Spleen (tissue), 11 donors: ENCODE data around the gene GPR3. TPM values are rescaled to one million over a fixed set of nuclear protein-coding genes. Genes with fewer than 3 reads are reported as not detected.
A peak's percentile ranks its signal among the peaks of the same experiment; 100 is the strongest.

Experiments
- DNase-seq: peaks from one replicate; pipeline ENCODE4 v3.0.0-alpha.2; 2020
- H3K27ac ChIP-seq, 8 donors: fragments of 200-600 bp; sonication (generic) in 7 of 8; 1 replicate in 4 of 8; 2 replicates in 4 of 8; pipeline versions ENCODE4 v1.5.0 to v1.8.0; 2016 to 2021; ENCODE audit warnings: inconsistent platforms in 4 of 8, mild to moderate bottlenecking in 4 of 8, moderate library complexity in 1 of 8
- H3K27me3 ChIP-seq, 7 donors: fragments of 200-600 bp; sonication (generic) in 6 of 7; replicated peaks in 1 of 7; 1 replicate in 4 of 7; 2 replicates in 3 of 7; pipeline versions ENCODE4 v1.5.0 to v1.8.0; 2016 to 2021; ENCODE audit warnings: inconsistent platforms in 3 of 7, mild to moderate bottlenecking in 1 of 7
- H3K36me3 ChIP-seq, 6 donors: fragments of 200-600 bp; sonication (generic) in 5 of 6; 1 replicate in 4 of 6; 2 replicates in 2 of 6; pipeline versions ENCODE4 v1.5.0 to v1.8.0; 2016 to 2021; ENCODE audit warnings: inconsistent platforms in 2 of 6
- H3K4me1 ChIP-seq, 6 donors: fragments of 200-600 bp; sonication (generic) in 5 of 6; 1 replicate in 3 of 6; 2 replicates in 3 of 6; pipeline versions ENCODE4 v1.5.0 to v1.8.0; 2016 to 2021; ENCODE audit warnings: inconsistent platforms in 3 of 6
- H3K4me3 ChIP-seq, 8 donors: fragments of 200-600 bp; sonication (generic) in 7 of 8; 1 replicate in 4 of 8; 2 replicates in 4 of 8; pipeline versions ENCODE4 v1.5.0 to v1.8.0; 2016 to 2021; ENCODE audit warnings: inconsistent platforms in 4 of 8, mild to moderate bottlenecking in 4 of 8, moderate library complexity in 2 of 8
- H3K9me3 ChIP-seq, 8 donors: fragments of 200-600 bp; sonication (generic) in 7 of 8; 1 replicate in 4 of 8; 2 replicates in 4 of 8; pipeline versions ENCODE4 v1.5.0 to v1.8.0; 2016 to 2021; ENCODE audit warnings: inconsistent platforms in 4 of 8
- CTCF ChIP-seq, 11 experiments: fragments of 200-600 bp in 7 of 11; fragments of 450-650 bp in 4 of 11; sonication (generic) in 4 of 11; IDR thresholded peaks in 8 of 11; conservative IDR thresholded peaks in 3 of 11; 1 replicate in 7 of 11; 2 replicates in 4 of 11; pipeline versions ENCODE4 v1.4.0 to v1.8.0; 2016 to 2021; ENCODE audit warnings: antibody characterized with exemption in 11 of 11, inconsistent platforms in 4 of 11, mild to moderate bottlenecking in 1 of 11
- POLR2A ChIP-seq, 3 donors: fragments of 450-650 bp; IDR thresholded peaks; one replicate each; pipeline ENCODE4 v1.5.1; 2017; ENCODE audit warnings: antibody characterized with exemption in 3 of 3, mild to moderate bottlenecking in 1 of 3
- POLR2AphosphoS5 ChIP-seq, 3 donors: sonication (generic); formaldehyde crosslinking; IDR thresholded peaks; one replicate each; pipeline ENCODE4 v1.5.1; 2017; ENCODE audit warnings: antibody characterized with exemption in 3 of 3
- WGBS, 5 donors: extraction: QIAGEN DNeasy Blood & Tissue Kit in 3 of 5; methylation state at CpG; one replicate each; pipeline versions ENCODE4 v1.1.5 to v1.1.7; 2013 to 2018; 5-methylcytosine and 5-hydroxymethylcytosine counted together
- intact Hi-C: fragments of 100-400 bp; cut with DNase I; formaldehyde crosslinking; loops from one replicate; pipeline ENCODE4 v1.15.0; 2023; ENCODE audit warnings: low total_unique reads
- polyA plus RNA-seq, 3 donors: library from polyadenylated mRNA; stranded (reverse); fragments of 200-250 nt; gene quantifications; one replicate each; pipeline ENCODE4 v1.2.1, GENCODE V29; 2013
- total RNA-seq, 7 donors: library from RNA; depleted of rRNA in 3 of 7; stranded (reverse); fragments of >200 nt in 3 of 7; fragmentation: NEBNext Ultra II Directional in 4 of 7; extraction: Animal tissue kit (Norgen Biotek cat#: 25700) in 4 of 7; gene quantifications; one replicate each; pipeline versions ENCODE4 v1.1.0 to v1.2.1, GENCODE V29; 2016 to 2021
- donor health status: healthy with polysubstance abuse.
- donor health status: DM: no; HTN: no; CAD: no; lungs with moderate emphysema.
- donor health status: DM: no; HTN: no; CAD: no.
- donor health status: Bipolar disorder and iron deficiency.
- donor health status: healthy.
- donor health status: DM: no; HTN: no; CAD: no.
- donor health status: DM: yes; HTN: yes; CAD: no.

GPR3 gene
- total and polyA plus RNA-seq, 10 donors = 0.05 to 0.40 (median 0.16) TPM; not detected in 4

DNA sequence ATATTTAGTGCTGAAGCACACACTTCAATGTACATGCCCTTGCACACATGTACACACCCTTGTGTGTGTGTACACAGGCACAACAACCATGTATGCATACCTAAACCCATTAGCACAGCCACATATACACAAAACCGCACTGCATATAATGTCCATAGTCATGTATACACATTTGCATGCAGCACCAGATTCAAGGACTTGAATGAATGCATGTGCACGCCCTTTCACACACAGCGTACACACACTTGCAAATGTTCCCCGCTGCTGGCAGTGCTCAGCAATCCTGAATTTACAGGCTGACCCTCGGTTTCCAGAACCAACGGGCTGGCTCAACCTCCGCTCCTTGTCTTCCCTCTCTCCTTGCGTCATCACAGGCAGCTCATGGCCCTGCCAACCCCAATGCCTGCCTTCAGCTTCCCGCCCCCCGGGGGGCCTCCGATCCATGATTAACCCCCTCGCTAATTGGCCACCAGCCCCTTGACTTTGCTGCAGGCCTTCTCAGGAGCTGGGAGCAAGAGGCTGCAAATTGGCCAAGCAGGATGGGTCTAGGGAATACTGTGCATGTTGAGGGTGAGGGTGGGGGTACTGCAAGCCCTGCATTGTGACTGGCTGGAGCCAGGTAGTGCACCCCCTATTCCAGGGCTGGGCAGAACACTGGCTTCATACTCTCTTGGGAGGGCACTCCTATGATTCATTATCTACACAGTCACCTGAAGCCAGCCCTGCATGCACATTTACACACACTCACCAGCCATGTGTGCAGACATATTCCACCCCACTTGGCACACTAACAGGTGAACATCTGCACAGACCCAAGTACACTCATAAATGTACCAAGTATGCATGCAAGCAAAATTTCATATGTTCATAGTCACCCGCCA, 7.9 kb downstream of the GPR3 start:
- Histone ChIP-seq H3K27ac (no peak overlapping the region), H3K4me3 (no peak overlapping the region), H3K36me3 (peaks cover 0 to 9% (median 0%) of the 10 kb centered on the region in 6 donors), H3K27me3 (no peaks in the 10 kb centered on the region), H3K4me1 (peaks cover 33 to 86% (median 49%) of the 10 kb centered on the region in 6 donors), H3K9me3 (no peaks in the 10 kb centered on the region)
- 55 to 76% (median 64%) methylated on average over 13 of the region's 13 CpGs for WGBS, 5 donors
- DNase-seq = no peak
- intact Hi-C loops = loop anchor here (5.0 kb wide), 2 partner anchors 207 to 262 kb away; no protein-coding TSS in a partner anchor
- TF ChIP-seq POLR2AphosphoS5 (IDR thresholded peaks at IDR 0.05) = peak; percentile 58 to 74 (median 60)
- no peak for TF ChIP-seq POLR2A (IDR thresholded peaks at IDR 0.05)
- TF ChIP-seq CTCF (IDR thresholded peaks at IDR 0.05 in 8 of 11, conservative IDR thresholded peaks at IDR 0.05 in 3 of 11) = no peak

DNA sequence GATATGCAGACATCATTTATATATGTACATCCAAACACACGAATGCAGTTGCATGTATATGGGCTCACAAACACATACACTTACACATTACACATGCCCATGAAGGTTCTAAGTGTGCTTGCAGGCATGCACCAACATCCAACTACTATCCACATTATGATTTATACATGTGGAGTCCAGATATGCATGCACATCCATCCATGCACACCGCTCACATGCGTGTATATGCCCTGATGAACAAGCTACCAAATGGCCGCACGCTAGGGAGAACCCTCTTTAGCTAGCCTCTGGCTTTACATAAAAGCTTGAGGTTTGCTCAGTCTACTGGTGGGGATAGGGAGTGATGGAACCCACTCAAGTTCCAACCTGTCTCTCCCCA, 8.5 kb downstream of the GPR3 start:
- TF ChIP-seq POLR2A (IDR thresholded peaks at IDR 0.05) (no peak), POLR2AphosphoS5 (IDR thresholded peaks at IDR 0.05) (peak in 1 of 3 donors; percentile 79)
- Histone ChIP-seq H3K36me3 (peaks cover 0 to 15% (median 0%) of the 10 kb centered on the region in 6 donors), H3K4me3 (no peak overlapping the region), H3K4me1 (peaks cover 31 to 86% (median 47%) of the 10 kb centered on the region in 6 donors), H3K27me3 (no peaks in the 10 kb centered on the region), H3K9me3 (no peaks in the 10 kb centered on the region), H3K27ac (no peak overlapping the region)
- intact Hi-C loops = loop anchor here (5.0 kb wide), 2 partner anchors 206 to 261 kb away; no protein-coding TSS in a partner anchor
- no peak for DNase-seq
- 89 to 98% (median 93%) methylated on average over 5 of the region's 5 CpGs for WGBS, 5 donors

GRCh38 chr1:27402349-27402754, 9.9 kb downstream of the GPR3 start:
- Histone ChIP-seq H3K27me3 (no peaks in the 10 kb centered on the region), H3K4me1 (peaks cover 31 to 90% (median 57%) of the 10 kb centered on the region in 6 donors), H3K36me3 (peaks cover 0 to 29% (median 7%) of the 10 kb centered on the region in 6 donors), H3K9me3 (no peaks in the 10 kb centered on the region), H3K4me3 (no peak overlapping the region), H3K27ac (peak overlapping the region in 7 of 8 donors; percentile 67 to 84 (median 75))
- intact Hi-C loops = loop anchor here (5.0 kb wide), 2 partner anchors 205 to 260 kb away; no protein-coding TSS in a partner anchor
- peak; percentile 91 for DNase-seq
- 22 to 41% (median 33%) methylated on average over 8 of the region's 8 CpGs for WGBS, 5 donors
- TF ChIP-seq POLR2A (IDR thresholded peaks at IDR 0.05) (no peak), CTCF (IDR thresholded peaks at IDR 0.05 in 8 of 11, conservative IDR thresholded peaks at IDR 0.05 in 3 of 11) (peak in 10 of 11 experiments; percentile 46 to 70 (median 56)), POLR2AphosphoS5 (IDR thresholded peaks at IDR 0.05) (peak; percentile 82 to 84 (median 82))

DNA sequence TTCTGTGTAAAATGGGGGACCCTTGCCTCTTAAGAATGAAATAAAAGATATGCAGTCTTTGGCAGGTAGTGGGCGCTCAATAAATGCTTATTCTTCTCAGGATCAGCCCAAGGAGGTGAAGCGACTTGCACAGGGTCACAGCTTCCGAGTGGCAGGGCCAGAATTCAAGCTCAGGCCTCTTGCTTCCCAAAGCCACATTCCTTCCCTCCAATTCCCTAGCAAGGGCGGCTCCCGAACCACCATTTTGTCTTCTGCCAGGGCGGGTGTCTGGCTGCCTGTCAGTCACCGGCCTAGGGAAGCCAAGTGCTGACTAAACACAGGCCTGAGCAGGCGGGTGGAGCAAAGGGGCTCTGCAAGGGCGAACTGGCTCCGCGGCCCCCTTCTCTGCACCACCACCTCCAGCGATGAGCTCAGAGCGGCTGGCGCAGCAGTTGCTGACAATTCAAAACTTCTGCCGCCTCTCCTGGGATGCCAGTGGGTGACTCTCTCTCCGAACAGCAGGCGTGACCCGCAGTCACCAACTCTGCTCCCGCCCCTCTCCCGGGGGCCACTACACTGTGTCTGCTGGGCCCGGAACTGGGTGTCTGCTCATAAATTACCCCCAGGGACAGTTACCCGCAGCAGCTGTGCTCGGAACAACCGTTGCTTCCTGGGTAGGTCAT, 10.8 kb downstream of the GPR3 start:
- no peaks in the 10 kb centered on the region for H3K9me3 ChIP-seq
- peaks cover 31 to 93% (median 59%) of the 10 kb centered on the region in 6 donors for H3K4me1 ChIP-seq
- H3K27ac ChIP-seq = peak overlapping the region; percentile 2 to 84 (median 75)
- peak overlapping the region in 1 of 8 donors; percentile 41 for H3K4me3 ChIP-seq
- H3K36me3 ChIP-seq = peaks cover 0 to 37% (median 15%) of the 10 kb centered on the region in 6 donors
- intact Hi-C loops = loop anchor here (5.0 kb wide), 2 partner anchors 204 to 259 kb away; no protein-coding TSS in a partner anchor
- TF ChIP-seq POLR2AphosphoS5 (IDR thresholded peaks at IDR 0.05) (peak; percentile 39 to 84 (median 76)), POLR2A (IDR thresholded peaks at IDR 0.05) (no peak), CTCF (IDR thresholded peaks at IDR 0.05 in 8 of 11, conservative IDR thresholded peaks at IDR 0.05 in 3 of 11) (peak in 6 of 11 experiments; percentile 7 to 47 (median 28))
- WGBS, 5 donors = 17 to 25% (median 21%) methylated on average over 20 to 24 of the region's 24 CpGs
- DNase-seq = peak; percentile 89
- no peaks in the 10 kb centered on the region for H3K27me3 ChIP-seq
